Liver (tissue), 9 donors: ENCODE data around the gene RAB3IP. TPM values are rescaled to one million over a fixed set of nuclear protein-coding genes. Genes with fewer than 3 reads are reported as not detected.
"Not testable (repeated sequence)": the region's sequence is repeated elsewhere in the genome, so short reads cannot be mapped to it uniquely, and the experiment has no call there.

Source experiments
- DNase-seq: peaks from one replicate; pipeline ENCODE4 v3.0.0-alpha.2; 2017; ENCODE audit warnings: low spot score
- H3K27ac ChIP-seq, 2 donors: one replicate each; pipeline ENCODE4 v1.7.0; 2013; ENCODE audit warnings: inconsistent platforms in 2 of 2, low read length in 2 of 2, control low read depth in 1 of 2, low read depth in 1 of 2, mild to moderate bottlenecking in 1 of 2
- H3K27me3 ChIP-seq, 4 donors: one replicate each; pipeline versions ENCODE4 v1.6.1 to v1.7.0; 2013; ENCODE audit warnings: low read length in 3 of 4, inconsistent platforms in 1 of 4, mild to moderate bottlenecking in 1 of 4, moderate library complexity in 1 of 4; ENCODE audit not compliant: control insufficient read depth in 4 of 4, insufficient read depth in 4 of 4
- H3K36me3 ChIP-seq, 4 donors: one replicate each; pipeline versions ENCODE4 v1.6.1 to v1.7.0; 2013; ENCODE audit warnings: low read length in 3 of 4, mild to moderate bottlenecking in 3 of 4, low read depth in 1 of 4, moderate library complexity in 1 of 4; ENCODE audit not compliant: control insufficient read depth in 4 of 4, insufficient read depth in 3 of 4
- H3K4me1 ChIP-seq, 4 donors: one replicate each; pipeline versions ENCODE4 v1.6.1 to v1.7.0; 2013; ENCODE audit warnings: low read length in 3 of 4, mild to moderate bottlenecking in 3 of 4, moderate library complexity in 1 of 4; ENCODE audit not compliant: control insufficient read depth in 4 of 4, insufficient read depth in 4 of 4
- H3K4me3 ChIP-seq, 3 donors: one replicate each; pipeline versions ENCODE4 v1.6.1 to v1.7.0; 2013; ENCODE audit warnings: low read length in 3 of 3, control low read depth in 1 of 3, low read depth in 1 of 3, mild to moderate bottlenecking in 1 of 3
- H3K9ac ChIP-seq, 2 donors: one replicate each; pipeline ENCODE4 v1.7.0; 2013; ENCODE audit warnings: low read length in 2 of 2, mild to moderate bottlenecking in 2 of 2, moderate library complexity in 2 of 2, control low read depth in 1 of 2, low read depth in 1 of 2
- H3K9me3 ChIP-seq, 4 donors: one replicate each; pipeline versions ENCODE4 v1.6.1 to v1.7.0; 2013; ENCODE audit warnings: low read length in 3 of 4; ENCODE audit not compliant: control insufficient read depth in 4 of 4
- ATF3 ChIP-seq: IDR thresholded peaks from 2 replicates; pipeline ENCODE4 v1.6.1; 2016; ENCODE audit warnings: antibody characterized with exemption
- JUND ChIP-seq, 2 donors: IDR thresholded peaks; 2 replicates each; pipeline ENCODE4 v1.6.1; 2016; ENCODE audit warnings: antibody characterized with exemption in 2 of 2
- MAX ChIP-seq: IDR thresholded peaks from 2 replicates; pipeline ENCODE4 v1.6.1; 2016; ENCODE audit warnings: antibody characterized with exemption
- SP1 ChIP-seq: IDR thresholded peaks from 2 replicates; pipeline ENCODE4 v1.6.1; 2018; ENCODE audit warnings: antibody characterized with exemption, mild to moderate bottlenecking
- YY1 ChIP-seq: IDR thresholded peaks from 2 replicates; pipeline ENCODE4 v1.6.1; 2016; ENCODE audit warnings: antibody characterized with exemption, mild to moderate bottlenecking
- WGBS: extraction: QIAGEN DNeasy Blood & Tissue Kit; methylation state at CpG from one replicate; pipeline ENCODE4 v1.1.7; 2013; 5-methylcytosine and 5-hydroxymethylcytosine counted together
- polyA plus RNA-seq, 2 donors: library from polyadenylated mRNA; stranded (reverse) in 1 of 2; unstranded in 1 of 2; fragments of 200-250 nt in 1 of 2; fragments of >200 nt in 1 of 2; fragmentation: Nextera tagmentation in 1 of 2; extraction: Ambion mirVana in 1 of 2; gene quantifications; one replicate each; pipeline versions ENCODE4 v1.2.1 to v1.2.3, GENCODE V29; 2013 to 2015
- total RNA-seq, 2 donors: library from RNA; depleted of rRNA; stranded (reverse); fragments of >200 nt; gene quantifications; one replicate each; pipeline ENCODE4 v1.2.3, GENCODE V29; 2014
- TF ChIP-seq, protein P1 (sequence below): IDR thresholded peaks from 2 replicates; pipeline ENCODE4 v1.6.1; 2016; ENCODE audit warnings: antibody characterized with exemption
- donor health status: healthy.
- donor health status: healthy.
- donor health status: healthy.
- donor health status: healthy.
- donor health status: healthy.

Gene RAB3IP
- total and polyA plus RNA-seq, 4 donors = 5.7 to 35.3 (median 14.3) TPM

- TF ChIP-seq JUND (IDR thresholded peaks at IDR 0.05) = no peak
- TF ChIP-seq YY1 = no peak
- no peak for TF ChIP-seq SP1
- WGBS = 84% methylated on average over 7 of the region's 7 CpGs
- Histone ChIP-seq H3K36me3 (no peaks in the 10 kb centered on the region), H3K4me3 (no peak overlapping the region), H3K9me3 (no peaks in the 10 kb centered on the region), H3K4me1 (peaks cover 0 to 11% (median 4%) of the 10 kb centered on the region in 4 donors), H3K27ac (no peak overlapping the region), H3K27me3 (no peaks in the 10 kb centered on the region), H3K9ac (no peak overlapping the region)
- no peak for DNase-seq
Measured at GRCh38 chr12:69844416-69844815, 105.8 kb downstream of the RAB3IP start.

DNA sequence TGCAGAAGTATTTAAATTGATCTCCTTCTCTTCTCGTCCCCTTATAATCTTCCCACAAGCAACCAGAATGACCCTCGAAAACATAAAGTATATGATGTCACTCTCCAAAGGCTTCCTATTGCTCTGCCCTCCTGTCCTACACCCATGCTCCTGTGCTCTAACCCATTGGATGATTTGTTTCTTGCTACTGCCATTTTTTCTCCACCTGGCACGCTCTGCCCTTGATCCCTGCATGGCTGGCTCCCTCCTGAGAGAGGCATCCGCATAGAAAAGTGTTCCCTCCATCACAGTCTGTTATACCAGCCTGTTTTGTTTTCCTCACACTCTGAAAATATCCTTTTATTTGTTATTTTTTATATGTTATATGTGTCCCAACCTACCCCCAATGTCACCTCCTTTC lies 106.2 kb downstream of the RAB3IP start:
- no peaks in the 10 kb centered on the region for H3K9me3 ChIP-seq
- H3K36me3 ChIP-seq = no peaks in the 10 kb centered on the region
- no peak overlapping the region for H3K27ac ChIP-seq
- peaks cover 0 to 11% (median 4%) of the 10 kb centered on the region in 4 donors for H3K4me1 ChIP-seq
- no peak overlapping the region for H3K9ac ChIP-seq
- TF ChIP-seq MAX = no peak
- no peaks in the 10 kb centered on the region for H3K27me3 ChIP-seq
- WGBS = 85% methylated on average over 4 of the region's 4 CpGs
- H3K4me3 ChIP-seq = no peak overlapping the region
- no peak for DNase-seq

GRCh38 chr12:69846976-69847375 lies 108.3 kb downstream of the RAB3IP start:
- no peaks in the 10 kb centered on the region for H3K9me3 ChIP-seq

DNA sequence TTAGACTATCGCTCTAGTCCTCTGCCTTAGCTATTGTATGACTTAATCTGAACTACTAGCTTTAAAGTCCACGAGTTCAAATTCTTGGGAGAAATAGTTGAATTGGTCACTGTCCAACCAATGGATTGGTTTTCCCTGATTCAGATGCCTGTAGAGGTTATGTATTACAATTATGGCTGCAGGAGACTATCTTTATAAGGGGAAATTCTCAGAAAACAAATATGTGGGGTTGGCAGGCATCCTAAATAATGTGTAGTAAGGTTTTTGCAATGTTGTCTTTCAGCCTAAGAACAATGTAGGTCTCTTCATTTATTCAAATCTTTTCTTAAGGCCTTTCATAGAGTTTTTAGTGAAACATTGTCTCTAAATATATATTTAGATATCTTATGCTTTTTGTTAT lies 113.3 kb downstream of the RAB3IP start:
- H3K4me3 ChIP-seq = no peak overlapping the region
- H3K4me1 ChIP-seq = no peaks in the 10 kb centered on the region
- no peak overlapping the region for H3K27ac ChIP-seq
- H3K36me3 ChIP-seq = no peaks in the 10 kb centered on the region
- H3K27me3 ChIP-seq = no peaks in the 10 kb centered on the region
- 95% methylated on average over 2 of the region's 2 CpGs for WGBS
- TF ChIP-seq, protein P1, sequence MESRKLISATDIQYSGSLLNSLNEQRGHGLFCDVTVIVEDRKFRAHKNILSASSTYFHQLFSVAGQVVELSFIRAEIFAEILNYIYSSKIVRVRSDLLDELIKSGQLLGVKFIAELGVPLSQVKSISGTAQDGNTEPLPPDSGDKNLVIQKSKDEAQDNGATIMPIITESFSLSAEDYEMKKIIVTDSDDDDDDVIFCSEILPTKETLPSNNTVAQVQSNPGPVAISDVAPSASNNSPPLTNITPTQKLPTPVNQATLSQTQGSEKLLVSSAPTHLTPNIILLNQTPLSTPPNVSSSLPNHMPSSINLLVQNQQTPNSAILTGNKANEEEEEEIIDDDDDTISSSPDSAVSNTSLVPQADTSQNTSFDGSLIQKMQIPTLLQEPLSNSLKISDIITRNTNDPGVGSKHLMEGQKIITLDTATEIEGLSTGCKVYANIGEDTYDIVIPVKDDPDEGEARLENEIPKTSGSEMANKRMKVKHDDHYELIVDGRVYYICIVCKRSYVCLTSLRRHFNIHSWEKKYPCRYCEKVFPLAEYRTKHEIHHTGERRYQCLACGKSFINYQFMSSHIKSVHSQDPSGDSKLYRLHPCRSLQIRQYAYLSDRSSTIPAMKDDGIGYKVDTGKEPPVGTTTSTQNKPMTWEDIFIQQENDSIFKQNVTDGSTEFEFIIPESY = no peak
- DNase-seq = no peak
- peaks cover 0 to 1% (median 0%) of the 10 kb centered on the region in 4 donors for H3K9me3 ChIP-seq
- H3K9ac ChIP-seq = no peak overlapping the region

More at GRCh38 chr12:69846976-69847375, 108.3 kb downstream of the RAB3IP start:
- no peaks in the 10 kb centered on the region for H3K27me3 ChIP-seq
- no peak overlapping the region for H3K9ac ChIP-seq
- H3K36me3 ChIP-seq = no peaks in the 10 kb centered on the region
- H3K4me1 ChIP-seq = no peaks in the 10 kb centered on the region
- DNase-seq = no peak
- H3K27ac ChIP-seq = no peak overlapping the region
- no peak overlapping the region for H3K4me3 ChIP-seq
- TF ChIP-seq SP1 (no peak), ATF3 (no peak)

GRCh38 chr12:69853176-69853961 lies 114.7 kb downstream of the RAB3IP start:
- H3K9ac ChIP-seq, H3K4me3 ChIP-seq, H3K4me1 ChIP-seq, DNase-seq, H3K27me3 ChIP-seq, H3K36me3 ChIP-seq, H3K27ac ChIP-seq, H3K9me3 ChIP-seq: not testable (repeated sequence)
- whole genome bisulfite sequencing = 96% methylated on average over 59 of the region's 61 CpGs
